ENCODE measurements around the gene ZNF621. TPM values are rescaled to one million over a fixed set of nuclear protein-coding genes. Genes with fewer than 3 reads are reported as not detected.
A peak's percentile ranks its signal among the peaks of the same experiment; 100 is the strongest.

The ZNF621 gene
- total RNA-seq, 1 donor from 2014 or later: 34.8 TPM

GRCh38 chr3:40574661-40575060, 49.9 kb downstream of the ZNF621 start:
- no peak for DNase-seq
- Mint-ChIP-seq H3K4me1 (ENCODE audit: low read depth, unreplicated experiment) (peaks cover 5% of the 10 kb centered on the region), H3K27me3 (ENCODE audit: unreplicated experiment) (no peaks in the 10 kb centered on the region), H3K27ac (ENCODE audit: unreplicated experiment) (no peak overlapping the region), H3K4me3 (ENCODE audit: unreplicated experiment) (no peak overlapping the region), H3K36me3 (ENCODE audit: unreplicated experiment) (no peaks in the 10 kb centered on the region), H3K9me3 (ENCODE audit: unreplicated experiment) (no peaks in the 10 kb centered on the region)
- TF ChIP-seq CTCF (IDR thresholded peaks at IDR 0.05; ENCODE audit: partially characterized antibody, unreplicated experiment): no peak

DNA sequence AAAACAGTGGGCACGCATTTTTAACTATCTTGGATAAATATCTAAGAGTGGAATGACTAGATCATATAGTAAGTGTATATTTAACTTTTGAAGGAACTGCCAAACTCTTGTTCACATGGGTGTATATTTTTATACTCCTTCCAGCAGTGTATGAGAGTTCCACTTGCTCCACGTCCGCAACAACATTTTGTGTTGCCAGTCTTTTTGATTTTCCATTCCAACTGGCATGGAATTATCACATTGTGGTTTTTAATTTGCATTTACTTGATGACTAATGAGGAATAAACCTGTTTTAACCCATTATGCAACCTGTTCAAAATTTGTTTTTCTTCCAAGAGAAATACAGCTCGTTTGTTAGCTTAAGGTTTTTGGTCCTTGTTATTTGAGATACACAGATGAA, 51.6 kb downstream of the ZNF621 start:
- H3K36me3 Mint-ChIP-seq (ENCODE audit: unreplicated experiment): no peaks in the 10 kb centered on the region
- DNase-seq: no peak
- no peak overlapping the region for H3K4me3 Mint-ChIP-seq (ENCODE audit: unreplicated experiment)
- H3K9me3 Mint-ChIP-seq (ENCODE audit: unreplicated experiment): peaks cover 2% of the 10 kb centered on the region
- peaks cover 6% of the 10 kb centered on the region for H3K4me1 Mint-ChIP-seq (ENCODE audit: low read depth, unreplicated experiment)
- TF ChIP-seq CTCF (IDR thresholded peaks at IDR 0.05; ENCODE audit: partially characterized antibody, unreplicated experiment): no peak
- H3K27ac Mint-ChIP-seq (ENCODE audit: unreplicated experiment): no peak overlapping the region
- no peaks in the 10 kb centered on the region for H3K27me3 Mint-ChIP-seq (ENCODE audit: unreplicated experiment)

DNA sequence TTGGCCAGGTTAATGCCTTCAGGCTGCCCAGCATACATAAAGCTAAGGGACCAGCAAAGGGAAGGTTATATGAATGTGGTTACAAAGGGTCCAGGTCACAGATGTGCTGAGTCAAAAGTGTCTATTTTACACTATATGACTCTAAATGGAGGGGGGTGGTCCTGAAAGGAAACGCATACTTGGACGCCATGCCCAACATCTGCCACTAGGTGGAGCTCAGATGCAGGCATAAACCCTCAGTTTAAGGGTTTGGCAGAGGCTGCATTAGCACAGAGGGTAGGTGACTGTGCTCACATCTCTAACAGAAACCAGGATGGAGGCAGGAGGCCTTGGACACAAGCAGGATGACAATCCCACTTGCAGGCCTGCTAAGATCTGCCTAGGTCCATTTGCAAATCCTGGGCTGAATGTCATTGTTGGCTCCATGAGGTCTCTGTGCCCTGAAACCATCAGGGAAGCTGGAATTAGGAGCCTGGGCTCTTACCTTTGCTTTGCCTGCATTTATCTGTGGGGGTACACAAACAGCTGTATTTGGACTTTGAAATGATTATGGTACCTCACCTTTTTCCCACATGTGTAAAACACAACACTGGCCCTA, 55.8 kb downstream of the ZNF621 start:
- Mint-ChIP-seq H3K4me3 (ENCODE audit: unreplicated experiment) (no peak overlapping the region), H3K36me3 (ENCODE audit: unreplicated experiment) (no peaks in the 10 kb centered on the region), H3K9me3 (ENCODE audit: unreplicated experiment) (peaks cover 9% of the 10 kb centered on the region), H3K27ac (ENCODE audit: unreplicated experiment) (no peak overlapping the region), H3K4me1 (ENCODE audit: low read depth, unreplicated experiment) (peaks cover 20% of the 10 kb centered on the region), H3K27me3 (ENCODE audit: unreplicated experiment) (peaks cover 6% of the 10 kb centered on the region)
- peak; percentile 95 for TF ChIP-seq CTCF (IDR thresholded peaks at IDR 0.05; ENCODE audit: partially characterized antibody, unreplicated experiment)
- peak; percentile 81 for DNase-seq

- Mint-ChIP-seq H3K4me1 (ENCODE audit: low read depth, unreplicated experiment) (peaks cover 25% of the 10 kb centered on the region), H3K27ac (ENCODE audit: unreplicated experiment) (no peak overlapping the region), H3K4me3 (ENCODE audit: unreplicated experiment) (no peak overlapping the region), H3K36me3 (ENCODE audit: unreplicated experiment) (no peaks in the 10 kb centered on the region), H3K27me3 (ENCODE audit: unreplicated experiment) (peaks cover 6% of the 10 kb centered on the region), H3K9me3 (ENCODE audit: unreplicated experiment) (peaks cover 9% of the 10 kb centered on the region)
- DNase-seq: no peak
- no peak for TF ChIP-seq CTCF (IDR thresholded peaks at IDR 0.05; ENCODE audit: partially characterized antibody, unreplicated experiment)
Observed at GRCh38 chr3:40581166-40581565, 56.4 kb downstream of the ZNF621 start.

- Mint-ChIP-seq H3K4me3 (ENCODE audit: unreplicated experiment) (no peak overlapping the region), H3K27me3 (ENCODE audit: unreplicated experiment) (peaks cover 6% of the 10 kb centered on the region), H3K4me1 (ENCODE audit: low read depth, unreplicated experiment) (peaks cover 34% of the 10 kb centered on the region), H3K36me3 (ENCODE audit: unreplicated experiment) (no peaks in the 10 kb centered on the region), H3K27ac (ENCODE audit: unreplicated experiment) (no peak overlapping the region), H3K9me3 (ENCODE audit: unreplicated experiment) (peaks cover 9% of the 10 kb centered on the region)
- TF ChIP-seq CTCF (IDR thresholded peaks at IDR 0.05; ENCODE audit: partially characterized antibody, unreplicated experiment): no peak
- no peak for DNase-seq
Observed at GRCh38 chr3:40582401-40583027, 57.8 kb downstream of the ZNF621 start.
